NB4 (cell line): ENCODE results near the gene EPB41L1.

Source experiments
- CTCF ChIP-seq: IDR thresholded peaks from one replicate; pipeline ENCODE4 v1.5.1; 2012; ENCODE audit warnings: low read depth, low read length
- MAX ChIP-seq: IDR thresholded peaks from 2 replicates; pipeline ENCODE4 v1.6.1; 2011; ENCODE audit warnings: low read depth, low read length
- MYC ChIP-seq: IDR thresholded peaks from 2 replicates; pipeline ENCODE4 v1.6.1; 2011; ENCODE audit warnings: low read depth, low read length
- POLR2A ChIP-seq: IDR thresholded peaks from 2 replicates; pipeline ENCODE4 v1.6.1; 2011; ENCODE audit warnings: mild to moderate bottlenecking; ENCODE audit not compliant: insufficient read length; ENCODE audit errors: extremely low read depth

DNA sequence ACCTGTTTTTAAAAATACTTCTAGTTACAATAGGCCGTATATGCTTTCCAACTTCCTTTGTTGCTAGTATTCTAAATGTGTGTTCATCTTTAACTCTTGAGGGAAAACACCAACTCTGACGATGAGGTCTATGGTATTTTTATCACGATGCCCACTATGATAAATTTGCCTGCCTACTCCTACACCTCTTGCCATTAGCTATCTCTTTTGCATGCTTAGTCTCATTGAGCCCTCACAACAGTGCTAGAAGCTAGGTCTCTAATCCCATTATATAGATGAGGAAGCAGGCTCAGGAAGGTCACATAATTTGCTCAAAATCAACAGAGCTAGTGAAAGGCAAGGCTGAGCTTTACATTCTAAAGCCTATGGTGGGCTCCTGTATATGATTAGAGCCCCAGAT lies 94.9 kb downstream of the EPB41L1 start:
- TF ChIP-seq CTCF = no peak
- no peak for TF ChIP-seq POLR2A
- no peak for TF ChIP-seq MAX
- no peak for TF ChIP-seq MYC
